Memory B cell (primary cell): ENCODE data around the gene CRTC1.

Source experiments
- ATAC-seq: fragments of 150-1000 bp; cut with Tn5 transposase; 2 replicates; pipeline ENCODE4 v1.10.0; 2021; ENCODE audit warnings: low read depth, mild to moderate bottlenecking, moderate library complexity
- DNase-seq, 2 donors: peaks; one replicate each; pipeline ENCODE4 v3.0.0; 2022; ENCODE audit warnings: low spot score in 2 of 2
- H3K27ac Mint-ChIP-seq: one replicate; pipeline ENCODE4 v1.8.0; 2022; ENCODE audit warnings: mild to moderate bottlenecking, moderate library complexity, mixed read lengths
- H3K27me3 Mint-ChIP-seq: one replicate; pipeline ENCODE4 v1.8.0; 2022; ENCODE audit warnings: mixed read lengths
- H3K36me3 Mint-ChIP-seq: one replicate; pipeline ENCODE4 v1.8.0; 2022; ENCODE audit warnings: mild to moderate bottlenecking, mixed read lengths
- H3K4me1 Mint-ChIP-seq: one replicate; pipeline ENCODE4 v1.8.0; 2022; ENCODE audit warnings: mixed read lengths
- H3K4me3 Mint-ChIP-seq: one replicate; pipeline ENCODE4 v1.8.0; 2022; ENCODE audit warnings: mild to moderate bottlenecking, moderate library complexity, mixed read lengths
- H3K9me3 Mint-ChIP-seq: one replicate; pipeline ENCODE4 v1.8.0; 2022; ENCODE audit warnings: mixed read lengths

The CRTC1 gene

DNA sequence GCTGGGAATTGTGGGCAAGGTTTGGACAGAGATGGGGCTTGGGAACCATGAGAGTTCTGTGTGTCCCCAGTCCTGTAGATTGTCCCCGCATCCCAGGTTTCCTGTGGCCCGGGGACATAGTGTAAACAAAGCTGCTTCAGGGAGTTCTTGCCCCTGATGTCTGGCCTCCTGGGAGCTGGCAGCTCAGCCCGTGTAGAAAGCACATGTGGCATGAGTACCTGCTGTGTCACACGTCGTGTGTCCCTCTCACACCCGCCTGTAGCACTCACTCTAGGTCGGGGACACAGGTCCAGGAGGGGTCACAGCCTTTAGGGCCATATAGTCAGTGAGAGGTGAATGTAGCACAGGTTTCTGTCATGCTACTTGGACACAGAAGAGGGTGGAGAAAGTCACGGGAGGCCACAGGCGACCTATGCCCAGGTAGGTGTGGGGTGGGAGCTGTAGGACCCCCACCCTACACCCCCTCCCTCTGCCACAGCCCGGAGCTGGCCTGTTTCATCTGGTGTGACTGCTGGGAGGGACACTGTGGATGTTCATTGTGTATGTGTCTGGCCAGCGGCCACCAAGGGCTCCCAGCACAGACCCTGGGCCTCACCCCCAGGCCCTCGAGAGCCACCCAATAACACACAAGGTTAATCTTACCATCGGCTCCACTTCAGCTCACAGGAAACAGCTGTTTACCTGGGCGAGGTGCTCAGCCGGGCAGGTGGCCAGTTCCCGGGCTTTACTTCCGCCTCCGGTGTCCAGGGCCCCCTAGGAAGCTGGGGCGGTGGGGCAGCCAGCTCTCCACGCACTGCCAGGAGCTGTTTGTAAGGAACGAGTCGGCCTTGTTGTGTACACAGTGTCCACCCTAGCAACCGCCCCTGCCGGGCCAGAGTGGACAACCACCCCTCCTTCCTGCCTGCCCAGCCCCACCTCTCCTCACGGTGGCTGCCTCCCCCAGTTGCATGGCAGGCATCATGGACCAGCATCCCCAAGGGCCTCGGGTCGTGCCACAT lies 57.9 kb downstream of the CRTC1 start:
- no peak overlapping the region for H3K27ac Mint-ChIP-seq
- no peak for DNase-seq
- no peaks in the 10 kb centered on the region for H3K9me3 Mint-ChIP-seq
- H3K27me3 Mint-ChIP-seq: no peaks in the 10 kb centered on the region
- ATAC-seq: no peak
- H3K4me3 Mint-ChIP-seq: no peak overlapping the region
- no peaks in the 10 kb centered on the region for H3K4me1 Mint-ChIP-seq
- H3K36me3 Mint-ChIP-seq: peaks cover 1% of the 10 kb centered on the region

DNA sequence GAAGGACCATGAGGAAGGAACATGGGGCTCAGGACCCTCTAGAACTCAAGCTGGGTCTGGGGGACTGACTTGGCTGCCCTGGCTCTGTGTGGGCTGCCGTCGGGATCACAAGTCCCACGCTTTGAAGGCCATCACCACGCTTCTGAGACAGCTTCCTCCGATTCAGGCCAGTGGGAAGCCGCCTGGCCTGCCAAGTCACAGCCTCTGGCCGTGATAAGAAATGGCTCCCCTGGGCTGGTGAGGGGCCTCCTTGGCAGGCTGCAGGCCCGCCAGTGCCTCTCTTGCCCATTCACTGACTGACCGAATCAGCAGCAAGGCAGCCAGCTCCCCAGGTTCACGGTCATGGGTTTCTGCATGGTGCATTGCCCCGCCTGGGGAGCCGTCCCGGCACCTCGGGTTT lies 58.8 kb downstream of the CRTC1 start:
- ATAC-seq: no peak
- Mint-ChIP-seq H3K36me3 (peaks cover 1% of the 10 kb centered on the region), H3K27ac (no peak overlapping the region), H3K27me3 (no peaks in the 10 kb centered on the region), H3K4me3 (no peak overlapping the region), H3K4me1 (no peaks in the 10 kb centered on the region), H3K9me3 (no peaks in the 10 kb centered on the region)
- DNase-seq: no peak

DNA sequence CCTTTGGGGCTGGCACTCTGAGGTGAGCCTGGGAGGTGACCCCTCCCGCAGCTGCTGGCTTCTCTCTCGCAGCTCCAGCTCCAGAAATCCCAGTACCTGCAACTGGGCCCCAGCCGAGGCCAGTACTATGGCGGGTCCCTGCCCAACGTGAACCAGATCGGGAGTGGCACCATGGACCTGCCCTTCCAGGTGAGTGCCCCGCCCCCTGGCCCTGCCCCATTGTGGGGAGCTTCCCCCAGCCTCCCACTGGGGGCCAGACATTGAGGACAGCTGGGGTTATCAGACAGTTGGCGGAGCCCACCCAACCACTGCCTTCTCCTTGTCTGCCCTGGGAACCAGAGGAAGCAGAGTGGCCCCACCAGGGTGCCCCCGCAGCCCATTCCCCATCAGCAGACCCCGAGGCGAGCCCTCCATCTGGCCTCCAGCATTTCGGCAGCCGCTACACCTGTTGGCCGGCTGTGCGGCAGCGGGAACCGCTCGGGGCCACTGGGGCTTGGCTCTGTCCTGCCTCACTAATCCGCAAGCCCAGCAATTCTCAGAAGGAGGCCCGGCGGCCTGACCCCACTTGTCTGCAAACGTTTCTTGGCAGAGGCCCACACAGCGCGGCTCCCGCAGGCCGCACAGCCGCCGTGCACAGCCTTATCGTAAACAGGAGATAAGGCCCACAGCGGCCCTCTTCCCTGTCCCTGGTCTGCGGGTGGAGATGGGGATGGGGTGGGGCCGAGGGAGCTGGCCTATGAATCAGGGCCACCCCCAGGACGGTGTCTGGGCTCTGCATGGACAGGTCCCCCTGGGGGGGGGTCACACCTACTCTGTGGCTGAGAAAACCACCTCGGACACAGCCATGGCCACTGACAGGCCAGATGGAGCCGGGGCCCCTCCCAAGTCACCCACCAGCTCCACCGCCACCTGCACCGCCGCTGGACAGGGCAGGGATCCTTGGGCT lies 59.6 kb downstream of the CRTC1 start:
- H3K4me3 Mint-ChIP-seq: no peak overlapping the region
- no peak overlapping the region for H3K27ac Mint-ChIP-seq
- no peaks in the 10 kb centered on the region for H3K27me3 Mint-ChIP-seq
- ATAC-seq (no peak), DNase-seq (no peak)
- no peaks in the 10 kb centered on the region for H3K4me1 Mint-ChIP-seq
- H3K9me3 Mint-ChIP-seq: no peaks in the 10 kb centered on the region
- peaks cover 1% of the 10 kb centered on the region for H3K36me3 Mint-ChIP-seq

DNA sequence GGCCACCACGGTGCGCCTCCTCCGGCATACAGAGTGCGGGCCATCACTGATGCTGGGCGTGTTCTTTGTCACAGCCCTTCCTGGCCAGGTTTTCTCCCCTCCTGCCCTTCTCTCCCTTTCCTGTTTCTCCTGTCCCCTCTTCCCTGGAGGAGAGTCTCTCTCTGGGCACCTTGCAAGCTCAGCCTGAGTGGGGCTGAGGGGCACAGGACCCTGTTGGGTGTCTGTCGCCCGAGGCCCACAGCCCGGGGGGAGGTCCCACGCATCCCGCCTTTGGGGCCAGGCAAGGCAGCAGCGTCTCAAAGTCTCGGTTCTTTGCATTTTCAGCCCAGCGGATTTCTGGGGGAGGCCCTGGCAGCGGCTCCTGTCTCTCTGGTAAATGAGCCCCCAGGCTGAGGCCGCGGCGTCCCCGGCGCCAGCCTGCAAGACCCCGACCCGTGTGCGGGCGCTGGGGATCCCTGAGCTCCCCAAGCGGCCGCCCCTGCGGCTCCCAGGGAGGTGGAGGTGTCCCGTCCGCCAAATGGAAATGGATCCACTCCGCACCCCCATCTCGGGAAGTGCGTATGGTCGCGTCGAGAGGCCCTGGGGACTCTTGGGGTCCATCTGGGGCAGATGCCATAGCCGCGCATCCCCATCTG lies 60.4 kb downstream of the CRTC1 start:
- H3K4me1 Mint-ChIP-seq: no peaks in the 10 kb centered on the region
- H3K36me3 Mint-ChIP-seq: peaks cover 3% of the 10 kb centered on the region
- H3K9me3 Mint-ChIP-seq: no peaks in the 10 kb centered on the region
- H3K27ac Mint-ChIP-seq: no peak overlapping the region
- DNase-seq (no peak), ATAC-seq (no peak)
- no peak overlapping the region for H3K4me3 Mint-ChIP-seq
- H3K27me3 Mint-ChIP-seq: no peaks in the 10 kb centered on the region

DNA sequence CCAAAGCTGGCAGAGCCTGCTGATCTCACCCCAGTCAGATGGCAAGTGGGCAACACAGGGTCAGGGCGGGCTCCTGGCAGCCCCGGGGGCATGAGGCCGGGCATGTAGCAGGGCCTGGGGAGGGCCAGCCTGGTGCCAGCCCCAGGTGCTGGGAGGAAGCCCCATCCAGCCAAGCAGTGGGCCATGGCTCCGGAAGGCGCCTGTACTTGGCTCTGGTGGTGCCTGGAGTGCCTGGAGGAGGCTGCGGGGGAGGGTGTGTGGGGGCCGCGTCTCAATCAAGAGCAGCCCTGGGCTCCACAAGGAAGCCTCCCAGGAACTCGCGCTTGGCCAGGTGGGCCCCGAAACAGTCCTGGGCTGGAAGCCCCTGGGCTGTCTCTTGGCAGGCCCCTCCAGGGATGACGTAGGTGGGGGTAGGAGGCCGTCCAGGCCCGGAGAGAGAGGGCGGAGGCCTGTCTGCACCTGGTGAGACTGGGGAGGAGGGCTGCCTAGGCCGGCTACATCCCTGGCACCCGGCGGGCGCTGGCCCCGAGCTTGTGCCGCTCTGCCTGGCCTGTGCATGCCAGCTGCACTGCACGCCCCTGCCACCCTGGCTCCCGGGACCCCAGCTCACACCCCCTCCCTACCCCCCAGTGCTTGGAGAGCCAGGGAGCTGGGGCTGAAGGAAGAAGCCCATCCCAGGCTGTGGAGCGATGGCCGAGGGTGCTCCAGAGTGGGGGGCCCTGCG lies 61.7 kb downstream of the CRTC1 start:
- no peak overlapping the region for H3K27ac Mint-ChIP-seq
- no peaks in the 10 kb centered on the region for H3K4me1 Mint-ChIP-seq

DNA sequence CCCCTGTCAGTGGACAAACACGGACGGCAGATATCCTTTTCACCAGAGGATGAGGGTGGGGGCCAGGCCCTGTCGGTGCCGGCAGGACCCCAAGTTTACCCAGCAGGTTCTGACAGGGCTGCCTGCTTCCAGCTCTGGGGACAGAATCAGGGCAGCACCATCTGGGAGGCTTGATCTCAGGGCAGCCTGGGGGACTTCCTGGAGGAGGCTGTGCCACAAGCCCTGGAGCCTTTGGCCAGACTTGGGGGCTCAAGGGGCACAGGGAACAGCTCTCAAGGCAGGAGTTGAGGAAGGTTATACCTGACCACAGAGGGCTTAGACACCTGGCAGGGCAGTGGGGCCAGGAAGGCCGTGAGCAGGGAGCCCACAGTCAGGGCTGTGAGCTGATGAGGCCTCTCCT lies 62.5 kb downstream of the CRTC1 start:
- ATAC-seq: no peak
- no peak overlapping the region for H3K27ac Mint-ChIP-seq
- no peaks in the 10 kb centered on the region for H3K9me3 Mint-ChIP-seq
- H3K4me1 Mint-ChIP-seq: no peaks in the 10 kb centered on the region
- H3K4me3 Mint-ChIP-seq: no peak overlapping the region
- no peaks in the 10 kb centered on the region for H3K27me3 Mint-ChIP-seq
- DNase-seq: no peak
- peaks cover 10% of the 10 kb centered on the region for H3K36me3 Mint-ChIP-seq

More for the DNA sequence above, 61.7 kb downstream of the CRTC1 start:
- DNase-seq: no peak
- no peaks in the 10 kb centered on the region for H3K27me3 Mint-ChIP-seq
- no peak for ATAC-seq
- H3K9me3 Mint-ChIP-seq: no peaks in the 10 kb centered on the region
- H3K4me3 Mint-ChIP-seq: no peak overlapping the region
- peaks cover 4% of the 10 kb centered on the region for H3K36me3 Mint-ChIP-seq

DNA sequence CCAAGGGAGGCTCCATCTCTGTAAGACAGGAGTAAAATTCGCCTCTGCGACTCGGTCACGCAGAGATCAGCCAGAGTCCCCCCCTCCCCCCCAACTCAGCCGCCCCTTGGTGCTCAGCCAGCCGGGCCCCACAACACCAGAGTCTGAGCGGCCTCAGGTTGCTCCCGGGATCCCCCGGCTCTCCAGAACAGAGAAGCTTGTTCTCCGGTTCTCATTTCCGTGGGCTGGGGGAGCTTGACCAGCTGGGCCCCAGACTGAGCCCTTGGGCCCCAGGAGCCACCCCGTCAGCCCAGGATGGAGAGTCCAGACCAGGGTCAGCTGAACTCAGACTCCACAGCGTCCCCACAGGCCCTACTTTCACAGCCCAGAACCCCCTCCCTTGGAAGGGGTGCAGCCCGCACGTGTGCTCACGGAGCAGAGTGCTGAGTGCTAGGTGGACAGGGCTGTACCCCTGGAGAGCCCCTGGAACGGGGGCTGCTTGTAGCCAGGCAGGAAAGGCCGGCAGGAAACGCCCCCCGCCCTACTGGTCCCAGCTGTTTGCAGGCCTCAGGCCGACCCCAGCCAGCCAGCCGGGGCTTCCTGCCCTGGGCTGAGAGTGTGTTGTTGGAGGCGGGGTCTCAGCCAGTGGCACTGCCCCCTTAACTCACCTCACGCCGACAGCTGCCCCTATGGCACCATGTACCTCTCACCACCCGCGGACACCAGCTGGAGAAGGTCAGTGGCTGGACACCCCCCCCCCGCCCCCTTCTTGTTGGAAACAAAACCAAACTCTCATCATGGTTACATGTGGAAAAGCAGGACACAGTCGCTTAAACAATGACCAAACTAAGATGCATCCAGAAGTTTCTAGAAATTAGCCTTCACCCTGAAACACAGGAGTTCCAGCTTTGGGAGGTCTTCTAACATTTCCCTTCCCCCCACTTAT lies 63.2 kb downstream of the CRTC1 start:
- no peaks in the 10 kb centered on the region for H3K27me3 Mint-ChIP-seq
- no peaks in the 10 kb centered on the region for H3K9me3 Mint-ChIP-seq
- no peak overlapping the region for H3K4me3 Mint-ChIP-seq
- H3K4me1 Mint-ChIP-seq: no peaks in the 10 kb centered on the region
- H3K27ac Mint-ChIP-seq: no peak overlapping the region
- no peak for ATAC-seq
- DNase-seq: no peak
- H3K36me3 Mint-ChIP-seq: peaks cover 16% of the 10 kb centered on the region

DNA sequence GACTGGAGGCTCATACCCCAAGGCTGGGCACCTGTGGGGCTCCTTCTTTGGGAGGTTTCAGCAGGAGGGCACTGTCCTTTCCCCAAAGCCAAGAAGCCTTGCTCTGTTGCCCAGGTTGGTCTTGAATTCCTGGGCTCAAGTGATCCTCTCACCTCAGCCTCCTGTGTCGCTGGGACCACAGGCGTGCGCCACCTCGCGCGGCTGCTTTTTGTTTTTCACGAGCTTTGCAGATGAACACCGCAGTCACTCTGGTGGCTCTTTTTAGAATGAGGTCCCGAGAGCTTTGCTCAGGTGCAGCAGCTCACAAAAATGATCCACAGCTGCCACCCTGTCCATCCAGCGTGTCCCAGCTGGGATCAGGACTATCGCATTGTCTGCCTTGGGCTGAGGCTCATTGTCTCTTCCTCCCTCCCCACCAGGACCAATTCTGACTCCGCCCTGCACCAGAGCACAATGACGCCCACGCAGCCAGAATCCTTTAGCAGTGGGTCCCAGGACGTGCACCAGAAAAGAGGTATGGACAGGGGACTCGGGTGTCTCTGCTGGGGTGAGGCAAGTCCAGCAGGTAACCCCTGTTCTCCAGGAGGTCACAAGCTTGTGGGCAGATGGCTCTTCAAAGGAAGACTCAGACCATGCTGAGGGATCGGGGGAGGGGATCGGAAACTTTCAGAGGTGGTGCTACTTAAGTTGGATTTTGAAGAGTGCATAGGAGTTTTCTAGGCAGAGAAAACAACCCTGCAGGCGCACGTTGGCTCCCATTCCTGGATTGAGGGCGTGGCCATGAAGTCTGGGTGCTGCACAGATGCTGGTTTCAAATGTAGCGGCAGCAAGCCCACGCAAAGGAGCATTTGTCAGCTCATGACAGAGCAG lies 66.1 kb downstream of the CRTC1 start:
- Mint-ChIP-seq H3K36me3 (peaks cover 25% of the 10 kb centered on the region), H3K9me3 (no peaks in the 10 kb centered on the region), H3K27me3 (no peaks in the 10 kb centered on the region), H3K4me3 (no peak overlapping the region), H3K27ac (no peak overlapping the region), H3K4me1 (no peaks in the 10 kb centered on the region)
- ATAC-seq (no peak), DNase-seq (no peak)

DNA sequence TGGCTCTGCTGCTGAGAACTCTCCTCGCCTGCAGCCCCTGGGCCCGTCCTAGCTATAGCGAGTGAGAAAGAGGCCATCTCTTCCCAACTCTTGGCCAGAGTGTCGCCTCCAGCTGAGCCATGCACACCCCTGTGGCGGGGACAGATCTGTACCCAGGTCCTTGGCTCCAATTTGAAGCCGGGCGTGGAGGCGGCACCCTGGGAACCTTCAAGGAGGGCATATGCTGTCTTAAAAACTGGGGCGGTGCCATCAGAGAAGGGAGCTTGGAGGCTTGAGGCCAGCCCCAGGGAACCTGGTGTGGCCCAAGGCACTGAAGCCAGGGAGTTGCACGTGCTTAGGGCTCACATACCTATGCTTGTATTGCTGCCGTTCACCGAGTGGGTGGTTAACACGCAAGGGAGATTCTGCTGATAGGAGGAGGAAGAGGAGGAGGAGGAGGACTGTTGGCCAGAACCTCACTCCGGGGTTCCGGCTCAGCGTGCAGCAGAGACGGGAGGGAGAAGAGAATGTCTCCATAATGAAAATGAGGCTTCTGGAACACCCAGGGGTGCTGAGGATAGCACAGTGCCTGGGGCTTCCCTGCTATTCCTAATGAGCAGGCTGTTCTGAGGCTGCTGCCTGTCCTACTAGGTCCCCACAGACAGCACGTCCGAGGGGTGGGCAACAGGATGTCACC lies 67.0 kb downstream of the CRTC1 start:
- DNase-seq (no peak), ATAC-seq (no peak)
- Mint-ChIP-seq H3K27me3 (no peaks in the 10 kb centered on the region), H3K9me3 (no peaks in the 10 kb centered on the region), H3K36me3 (peaks cover 25% of the 10 kb centered on the region), H3K27ac (no peak overlapping the region), H3K4me1 (no peaks in the 10 kb centered on the region), H3K4me3 (no peak overlapping the region)

DNA sequence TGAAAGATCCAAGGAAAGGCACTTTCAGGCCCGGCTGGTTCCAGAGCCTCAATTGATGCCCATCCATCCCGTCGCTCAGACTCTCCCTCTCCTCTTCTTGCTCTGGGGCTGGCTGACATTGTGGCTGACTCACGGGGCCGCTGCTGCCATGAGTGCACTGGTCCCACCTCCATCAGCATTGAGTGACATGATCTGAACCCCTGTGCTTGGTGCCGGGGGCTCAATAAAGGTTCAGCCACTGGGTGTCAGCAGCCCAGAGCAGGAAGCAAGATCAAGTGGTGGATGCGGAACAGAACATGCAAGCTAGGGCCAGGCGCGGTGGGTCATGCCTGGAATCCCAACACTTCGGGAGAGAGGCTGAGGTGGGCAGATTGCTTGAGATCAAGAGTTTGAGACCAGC lies 68.1 kb downstream of the CRTC1 start:
- Mint-ChIP-seq H3K27me3 (no peaks in the 10 kb centered on the region), H3K9me3 (no peaks in the 10 kb centered on the region), H3K4me1 (no peaks in the 10 kb centered on the region), H3K4me3 (no peak overlapping the region), H3K27ac (no peak overlapping the region), H3K36me3 (peaks cover 25% of the 10 kb centered on the region)
- DNase-seq (no peak), ATAC-seq (no peak)

DNA sequence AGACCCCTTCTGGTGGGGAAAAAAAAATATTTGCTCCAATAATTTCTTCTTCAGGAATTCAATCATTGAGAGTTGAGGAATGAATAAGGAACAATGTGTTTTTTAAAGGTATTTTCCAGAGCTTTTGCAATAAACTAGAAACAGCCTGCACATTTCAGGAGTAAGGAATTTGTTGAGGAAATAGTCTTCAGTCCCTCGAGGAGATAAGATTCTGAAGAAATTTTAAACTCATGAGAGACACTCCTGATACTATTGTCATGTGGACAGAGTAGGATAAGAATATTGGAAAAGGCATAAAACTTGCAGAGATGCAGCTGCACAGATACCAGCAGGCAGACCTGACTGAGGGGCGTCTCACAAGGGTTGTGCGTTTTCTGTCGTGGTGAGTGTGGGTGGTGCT lies 71.0 kb downstream of the CRTC1 start:
- ATAC-seq (no peak), DNase-seq (no peak)
- Mint-ChIP-seq H3K27me3 (no peaks in the 10 kb centered on the region), H3K4me3 (no peak overlapping the region), H3K36me3 (peaks cover 23% of the 10 kb centered on the region), H3K4me1 (no peaks in the 10 kb centered on the region), H3K9me3 (no peaks in the 10 kb centered on the region), H3K27ac (no peak overlapping the region)
